SK-N-SH (cell line): ENCODE data around the gene TP53BP1. TPM values are rescaled to one million over a fixed set of nuclear protein-coding genes. Genes with fewer than 3 reads are reported as not detected.
A peak's percentile ranks its signal among the peaks of the same experiment; 100 is the strongest.

Experiments used
- CTCF ChIA-PET: fragments of 300-600, 350-600 bp; formaldehyde crosslinking; extraction: SDS; loops from one replicate; lab custom pipeline; 2021; lab: Yijun Ruan, JAX
- POLR2A ChIA-PET: fragments of 350-600 bp; sonication (Branson Sonifier 250); formaldehyde crosslinking; extraction: SDS; loops from one replicate; lab custom pipeline; 2020; ENCODE audit warnings: antibody characterized with exemption, inconsistent platforms; lab: Yijun Ruan, JAX
- DNase-seq: peaks from one replicate; pipeline ENCODE4 v3.0.0; 2012
- H2AFZ ChIP-seq: fragments of 200-600 bp; sonication (generic); 2 replicates; pipeline ENCODE4 v1.8.1; 2016; ENCODE audit warnings: antibody characterized with exemption, mild to moderate bottlenecking, low read depth
- H3F3A ChIP-seq: fragments of 200-600 bp; sonication (generic); replicated peaks from 2 replicates; pipeline ENCODE3; 2016; ENCODE audit warnings: antibody characterized with exemption, mild to moderate bottlenecking; ENCODE audit not compliant: insufficient read depth
- H3K27ac ChIP-seq, 2 experiments: fragments of 200-500 bp in 1 of 2; fragments of 200-600 bp in 1 of 2; sonication (Bioruptor generic) in 1 of 2; sonication (generic), shearing (Covaris generic) in 1 of 2; 2 replicates each; pipeline versions ENCODE4 v1.5.1 to v1.6.1; 2014 to 2016; ENCODE audit warnings: low read depth in 2 of 2, inconsistent platforms in 1 of 2, low read length in 1 of 2, mild to moderate bottlenecking in 1 of 2, mixed read lengths in 1 of 2
- H3K27me3 ChIP-seq: fragments of 200-600 bp; sonication (generic), shearing (Covaris generic); 2 replicates; pipeline ENCODE4 v1.6.1; 2016; ENCODE audit warnings: mixed run types; ENCODE audit not compliant: insufficient read depth
- H3K36me3 ChIP-seq, 2 experiments: fragments of 200-500 bp in 1 of 2; fragments of 200-600 bp in 1 of 2; sonication (Bioruptor generic) in 1 of 2; sonication (generic) in 1 of 2; replicated peaks in 1 of 2; 2 replicates each; pipeline versions ENCODE3 to v1.5.1; 2014 to 2016; ENCODE audit warnings: low read length in 1 of 2, mild to moderate bottlenecking in 1 of 2; ENCODE audit not compliant: insufficient read depth in 2 of 2, control insufficient read depth in 1 of 2
- H3K4me1 ChIP-seq, 2 experiments: fragments of 200-500 bp in 1 of 2; fragments of 200-600 bp in 1 of 2; sonication (Bioruptor generic) in 1 of 2; sonication (generic), shearing (Covaris generic) in 1 of 2; 2 replicates each; pipeline versions ENCODE4 v1.5.1 to v1.6.1; 2014 to 2016; ENCODE audit warnings: low read depth in 1 of 2, low read length in 1 of 2, mixed run types in 1 of 2; ENCODE audit not compliant: insufficient read depth in 2 of 2, control insufficient read depth in 1 of 2
- H3K4me2 ChIP-seq: fragments of 200-600 bp; sonication (generic), shearing (Covaris generic); 2 replicates; pipeline ENCODE4 v1.6.1; 2017; ENCODE audit warnings: mixed run types
- H3K4me3 ChIP-seq, 2 experiments: fragments of 200-500 bp in 1 of 2; fragments of 200-600 bp in 1 of 2; sonication (Bioruptor generic) in 1 of 2; sonication (generic), shearing (Covaris generic) in 1 of 2; 2 replicates each; pipeline versions ENCODE4 v1.5.1 to v1.8.1; 2014 to 2016; ENCODE audit warnings: low read depth in 2 of 2, inconsistent platforms in 1 of 2, low read length in 1 of 2, mild to moderate bottlenecking in 1 of 2, mixed read lengths in 1 of 2, moderate library complexity in 1 of 2
- H3K79me2 ChIP-seq: fragments of 200-600 bp; sonication (generic); 2 replicates; pipeline ENCODE4 v1.8.1; 2017; ENCODE audit warnings: mild to moderate bottlenecking; ENCODE audit not compliant: insufficient read depth
- H3K9ac ChIP-seq: fragments of 200-600 bp; sonication (generic); 2 replicates; pipeline ENCODE4 v1.6.1; 2017; ENCODE audit warnings: mixed run types
- H3K9me2 ChIP-seq: fragments of 200-600 bp; sonication (generic); 2 replicates; pipeline ENCODE4 v1.6.1; 2017; ENCODE audit warnings: mixed run types
- H3K9me3 ChIP-seq: fragments of 200-600 bp; sonication (generic); 2 replicates; pipeline ENCODE4 v1.6.1; 2017; ENCODE audit warnings: mixed run types, mild to moderate bottlenecking, moderate library complexity
- H4K20me1 ChIP-seq: fragments of 200-600 bp; sonication (generic); 2 replicates; pipeline ENCODE4 v1.6.1; 2017; ENCODE audit warnings: mild to moderate bottlenecking, mixed run types; ENCODE audit not compliant: insufficient read depth
- CHD2 ChIP-seq: fragments of 150-350 bp; IDR thresholded peaks from 2 replicates; pipeline ENCODE4 v1.6.1; 2018; ENCODE audit warnings: low read length; ENCODE audit not compliant: partially characterized antibody
- FOXJ3 ChIP-seq: sonication (generic); formaldehyde crosslinking; IDR thresholded peaks from 2 replicates; pipeline ENCODE4 v1.5.1; 2020; ENCODE audit warnings: mild to moderate bottlenecking, missing genetic modification reagents
- FOXM1 ChIP-seq: IDR thresholded peaks from 2 replicates; pipeline ENCODE4 v1.4.0; 2012; ENCODE audit warnings: low read depth, mild to moderate bottlenecking
- GABPA ChIP-seq: IDR thresholded peaks from 2 replicates; pipeline ENCODE4 v1.4.0; 2012; ENCODE audit warnings: low read depth, mild to moderate bottlenecking
- JUND ChIP-seq: IDR thresholded peaks from 2 replicates; pipeline ENCODE4 v1.4.0; 2012
- POLR2AphosphoS5 ChIP-seq: IDR thresholded peaks from 2 replicates; pipeline ENCODE4 v1.6.1; 2012; ENCODE audit warnings: low read depth, low read length
- RCOR1 ChIP-seq: fragments of 150-350 bp; IDR thresholded peaks from 2 replicates; pipeline ENCODE4 v1.6.1; 2017; ENCODE audit warnings: antibody characterized with exemption, low read length
- REST ChIP-seq: IDR thresholded peaks from 2 replicates; pipeline ENCODE4 v1.6.1; 2012; ENCODE audit warnings: mild to moderate bottlenecking, low read depth, low read length, moderate library complexity
- RFX5 ChIP-seq: IDR thresholded peaks from 2 replicates; pipeline ENCODE4 v1.6.1; 2012; ENCODE audit warnings: mild to moderate bottlenecking, improper control_type of control experiment, low read length
- SMC3 ChIP-seq: IDR thresholded peaks from 2 replicates; pipeline ENCODE4 v1.6.1; 2012; ENCODE audit warnings: low read depth, low read length, improper control_type of control experiment
- TAF1 ChIP-seq: IDR thresholded peaks from 2 replicates; pipeline ENCODE4 v1.6.1; 2012; ENCODE audit warnings: low read depth, mild to moderate bottlenecking, low read length, moderate library complexity, borderline replicate concordance
- TCF12 ChIP-seq: IDR thresholded peaks from 2 replicates; pipeline ENCODE4 v1.4.0; 2012
- USF2 ChIP-seq: fragments of 150-350 bp; IDR thresholded peaks from 2 replicates; pipeline ENCODE4 v1.6.1; 2017; ENCODE audit warnings: antibody characterized with exemption, low read length, low read depth, borderline replicate concordance
- YY1 ChIP-seq: IDR thresholded peaks from 2 replicates; pipeline ENCODE4 v1.4.0; 2012; ENCODE audit warnings: low read depth, mild to moderate bottlenecking
- WGBS: methylation state at CpG from one replicate; pipeline ENCODE4 v1.1.6; 2017; ENCODE audit warnings: low lambda C conversion rate; 5-methylcytosine and 5-hydroxymethylcytosine counted together
- polyA plus RNA-seq, 3 experiments: library from polyadenylated mRNA; depleted of rRNA; stranded (reverse); fragments of >200 nt; gene quantifications; 2 replicates each; pipeline ENCODE4 v1.2.3, GENCODE V29; 2012

The TP53BP1 gene
- polyA plus RNA-seq, 1 of the 3 experiments (the other 2 are of a cell fraction) = 27.1 TPM

- CTCF ChIA-PET = interaction anchor here (0.7 to 6.5 kb wide), 3 partner anchors 22 to 44 kb away, joined by 3 to 42 read pairs (median 35); no protein-coding TSS in a partner anchor
- H3K9ac ChIP-seq = no peak overlapping the region
Measured at GRCh38 chr15:43488790-43489189, 4.2 kb downstream of the TP53BP1 start.

GRCh38 chr15:43487271-43487895 lies 5.6 kb downstream of the TP53BP1 start:
- Histone ChIP-seq H4K20me1 (no peaks in the 10 kb centered on the region; the same call in 1 of the 2 replicates), H3F3A (peaks cover 16% of the 10 kb centered on the region), H3K9ac (no peak overlapping the region), H3K27me3 (no peaks in the 10 kb centered on the region), H3K79me2 (peaks cover 58% of the 10 kb centered on the region), H3K36me3 (peaks cover 28 to 79% of the 10 kb centered on the region in 2 experiments), H2AFZ (no peak overlapping the region), H3K4me2 (no peak overlapping the region), H3K4me1 (peaks cover 0 to 4% of the 10 kb centered on the region in 2 experiments; a peak in 1 of 4 replicates), H3K9me2 (no peaks in the 10 kb centered on the region), H3K4me3 (no peak overlapping the region), H3K27ac (no peak overlapping the region), H3K9me3 (no peaks in the 10 kb centered on the region)
- POLR2A ChIA-PET = no interaction called here
- WGBS = 91% methylated on average over 6 of the region's 6 CpGs
- DNase-seq = no peak
- CTCF ChIA-PET = interaction anchor here (1.3 to 5.4 kb wide), 2 partner anchors 24 to 27 kb away, joined by 3 to 35 read pairs; no protein-coding TSS in a partner anchor
- TF ChIP-seq FOXJ3 (CRISPR knock-in tag) = no peak
- no peak for TF ChIP-seq POLR2AphosphoS5
- TF ChIP-seq FOXM1 = no peak
- TF ChIP-seq YY1 = no peak
- no peak for TF ChIP-seq CHD2
- TF ChIP-seq RFX5 = no peak
- no peak for TF ChIP-seq RCOR1
- TF ChIP-seq TCF12 = no peak
- TF ChIP-seq TAF1 = no peak
- no peak for TF ChIP-seq JUND
- TF ChIP-seq USF2 = no peak
- TF ChIP-seq GABPA = no peak

More at GRCh38 chr15:43488790-43489189, 4.2 kb downstream of the TP53BP1 start:
- H3K36me3 ChIP-seq = peaks cover 28 to 65% of the 10 kb centered on the region in 2 experiments
- WGBS = 96% methylated on average over 3 of the region's 3 CpGs
- no peak overlapping the region for H3K4me3 ChIP-seq
- H3F3A ChIP-seq = peaks cover 10% of the 10 kb centered on the region
- peaks cover 2 to 4% of the 10 kb centered on the region in 2 experiments; a peak in 2 of 4 replicates for H3K4me1 ChIP-seq
- H3K4me2 ChIP-seq = no peak overlapping the region
- no peaks in the 10 kb centered on the region for H3K27me3 ChIP-seq
- peaks cover 58% of the 10 kb centered on the region for H3K79me2 ChIP-seq
- H3K9me3 ChIP-seq = no peaks in the 10 kb centered on the region
- DNase-seq = no peak
- no peak overlapping the region for H2AFZ ChIP-seq
- TF ChIP-seq REST = peak; percentile 45; the same call in 1 of the 2 replicates
- no peak for TF ChIP-seq GABPA
- no peak for TF ChIP-seq SMC3
- TF ChIP-seq TCF12 = no peak
- no peak for TF ChIP-seq FOXJ3 (CRISPR knock-in tag)
- no peak overlapping the region for H3K27ac ChIP-seq
- POLR2A ChIA-PET = interaction anchor here (1.2 kb wide), 1 partner anchor 22 kb away, joined by 4 read pairs; no protein-coding TSS in a partner anchor
- H3K9me2 ChIP-seq = no peaks in the 10 kb centered on the region
- H4K20me1 ChIP-seq = no peaks in the 10 kb centered on the region; the same call in 1 of the 2 replicates
